GM13977 (cell line): ENCODE results near the gene EIF4A3.

Source experiments
- DNase-seq: peaks from one replicate; pipeline ENCODE4 v3.0.0; 2012; ENCODE audit warnings: low spot score
- CTCF ChIP-seq: IDR thresholded peaks from 2 replicates; pipeline ENCODE4 v1.5.1; 2012; ENCODE audit warnings: mild to moderate bottlenecking, control low read depth; ENCODE audit not compliant: insufficient read depth; ENCODE audit errors: extremely low read depth, missing control alignments
- in situ Hi-C: fragments of 300-500 bp; cut with MboI; formaldehyde crosslinking; loops from one replicate; pipeline ENCODE4 v1.12.0; 2022; ENCODE audit warnings: low sequenced_read_pairs, low pct_unique_long_range_greater_than_20kb, mixed read lengths, inconsistent platforms; ENCODE audit not compliant: unreplicated experiment

EIF4A3 gene

GRCh38 chr17:80154166-80154565, 7.2 kb upstream of the EIF4A3 start:
- TF ChIP-seq CTCF = no peak
- no peak for DNase-seq
- in situ Hi-C loops = no loop called here

GRCh38 chr17:80153004-80153403, 6.1 kb upstream of the EIF4A3 start:
- in situ Hi-C loops = no loop called here
- TF ChIP-seq CTCF = no peak
- no peak for DNase-seq

GRCh38 chr17:80152081-80152702, 5.3 kb upstream of the EIF4A3 start:
- no peak for DNase-seq
- in situ Hi-C loops = no loop called here
- no peak for TF ChIP-seq CTCF

GRCh38 chr17:80151333-80151732, 4.4 kb upstream of the EIF4A3 start:
- in situ Hi-C loops = no loop called here
- DNase-seq = no peak
- TF ChIP-seq CTCF = no peak

GRCh38 chr17:80146121-80147034, 550 bp downstream of the EIF4A3 start:
- in situ Hi-C loops = no loop called here
- DNase-seq = peak; percentile 58
- TF ChIP-seq CTCF = no peak

- no peak for DNase-seq
- in situ Hi-C loops = no loop called here
- TF ChIP-seq CTCF = no peak
Observed at GRCh38 chr17:80145076-80146075, 1.6 kb downstream of the EIF4A3 start.
